Stimulated activated CD8-positive, alpha-beta memory T cell treated with anti-CD3 and anti-CD28 coated beads, Interleukin-15, amount 100 ng/mL, for 4 hours (primary cell): Measurements from ENCODE around the gene SYTL5.

ENCODE experiments used
- DNase-seq, 2 donors: peaks; one replicate each; pipeline ENCODE4 v3.0.0-alpha.2; 2020; ENCODE audit warnings: low read depth in 2 of 2

Gene SYTL5

DNA sequence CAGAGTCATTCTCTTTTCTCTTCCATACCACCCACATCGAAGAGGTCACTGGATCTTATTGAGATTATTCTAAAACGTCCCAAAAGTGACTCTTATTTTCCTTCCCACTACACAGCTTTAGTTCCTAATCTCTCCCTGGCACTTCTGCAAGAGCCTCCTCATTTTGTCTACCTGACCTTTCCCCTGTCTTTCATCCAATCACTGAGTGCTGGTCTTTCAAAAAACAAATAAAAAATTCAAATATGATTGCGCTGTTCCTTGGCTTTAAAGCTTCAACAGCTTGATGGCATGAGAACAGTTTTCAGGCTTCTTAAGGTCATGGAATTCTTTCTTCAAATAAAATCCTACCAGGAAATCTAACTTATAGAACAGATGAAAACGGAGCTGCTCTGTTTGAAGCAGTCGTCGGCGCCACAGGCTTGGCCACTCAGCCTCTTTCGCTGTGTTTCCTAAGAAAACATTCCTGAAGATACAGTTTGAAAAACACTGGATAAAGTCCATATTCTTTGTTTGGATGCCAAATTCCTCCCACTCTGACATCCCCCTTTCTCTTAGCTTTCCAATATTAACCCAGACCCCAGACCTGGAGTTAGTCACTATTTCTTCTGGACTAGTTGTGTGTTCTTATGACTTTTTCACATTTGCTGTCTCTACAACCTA, 12.5 kb downstream of the SYTL5 start:
- no peak for DNase-seq

DNA sequence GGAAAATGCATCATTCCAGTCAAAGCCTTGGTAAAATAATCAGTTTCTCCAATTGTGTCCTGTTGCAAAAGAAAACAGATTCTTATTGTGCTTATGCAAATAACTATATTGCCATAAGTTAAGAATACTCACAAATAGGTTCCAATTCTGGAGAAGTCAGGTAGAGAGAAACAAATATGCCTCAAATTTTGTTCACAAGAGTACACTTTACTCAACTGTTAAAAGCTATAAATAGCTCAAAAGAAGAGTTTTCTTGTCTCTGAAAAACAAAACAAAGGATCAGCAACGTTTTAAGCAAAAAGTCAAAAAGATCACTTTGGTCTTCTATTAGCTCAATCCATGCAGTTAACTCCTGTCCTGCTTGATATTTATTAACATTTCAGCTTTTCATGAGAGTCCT, 21.9 kb downstream of the SYTL5 start:
- DNase-seq, result no peak

DNA sequence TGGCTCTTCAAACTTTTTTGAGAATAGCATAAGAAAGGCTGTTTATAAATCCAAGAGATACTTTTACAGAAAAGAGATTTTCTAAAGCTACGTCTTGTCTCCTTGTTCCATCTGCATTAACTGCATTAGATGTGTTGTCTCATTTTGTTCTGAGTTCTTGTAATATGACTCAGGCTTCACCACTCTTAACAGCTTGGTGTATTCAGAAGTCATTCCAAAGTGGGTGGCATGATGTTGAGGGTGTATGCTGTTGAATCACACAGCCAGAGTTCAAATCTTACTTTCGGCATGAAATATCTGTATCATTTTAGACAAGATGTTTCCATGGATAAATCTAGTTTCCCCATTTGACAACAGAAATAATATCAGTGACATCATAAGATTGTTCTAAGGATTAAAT, 30.1 kb downstream of the SYTL5 start:
- no peak for DNase-seq

DNA sequence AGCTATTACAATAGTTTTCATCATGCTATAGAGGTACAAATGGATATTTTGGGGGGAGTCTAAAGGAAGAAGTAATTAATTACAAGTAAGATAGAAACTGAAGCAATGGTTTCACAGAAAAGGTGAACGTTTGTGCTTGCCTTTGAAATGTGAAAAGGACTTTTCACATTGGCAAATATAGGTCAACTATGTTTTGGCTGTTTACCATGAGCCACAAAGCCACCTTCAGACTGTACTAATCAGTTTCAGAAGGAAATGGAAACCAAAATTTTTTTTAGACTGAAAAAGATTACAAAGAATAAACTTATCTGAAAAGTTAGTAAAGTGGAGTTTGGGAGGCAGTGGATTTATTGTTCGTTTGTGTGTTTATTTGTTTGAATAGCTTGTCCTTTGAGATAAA, 32.1 kb downstream of the SYTL5 start:
- DNase-seq, result no peak

DNA sequence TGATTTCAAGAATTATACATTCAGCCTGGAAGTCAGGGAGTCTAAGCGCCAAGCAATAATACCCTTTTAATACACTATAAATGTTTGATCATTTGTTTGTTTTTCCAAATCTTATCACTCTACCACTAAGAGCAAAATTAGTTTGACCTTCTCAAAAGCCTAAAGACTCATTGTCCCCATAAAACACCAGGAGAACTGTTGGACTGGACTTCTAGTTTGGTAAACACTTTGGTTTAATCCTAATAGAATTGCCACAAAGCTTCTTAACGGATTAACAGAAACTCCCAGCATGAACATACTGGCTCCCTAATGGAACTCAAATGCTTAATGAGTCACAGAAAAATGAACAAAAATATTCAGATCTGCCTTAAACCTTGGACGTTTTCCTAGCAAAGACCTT, 34.9 kb downstream of the SYTL5 start:
- DNase-seq, result no peak

DNA sequence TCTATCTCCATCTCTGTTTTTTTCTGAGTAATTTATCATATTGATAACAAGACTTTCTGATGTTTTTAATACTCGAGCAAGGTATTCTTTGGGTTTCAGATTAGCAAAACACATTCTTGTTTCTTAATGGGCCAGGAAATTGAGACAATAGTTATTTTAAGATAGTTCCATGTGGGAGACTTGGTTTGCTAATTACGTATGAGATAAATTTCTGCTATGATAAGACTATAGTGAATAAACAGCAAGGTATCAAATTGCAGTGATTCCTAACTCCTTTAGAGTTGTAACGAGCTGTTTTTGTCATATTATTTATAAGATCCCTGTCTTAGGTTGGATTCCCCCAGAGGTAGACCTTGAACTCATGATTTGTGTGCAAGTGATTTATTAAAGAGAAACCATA, 38.3 kb downstream of the SYTL5 start:
- DNase-seq, result no peak

DNA sequence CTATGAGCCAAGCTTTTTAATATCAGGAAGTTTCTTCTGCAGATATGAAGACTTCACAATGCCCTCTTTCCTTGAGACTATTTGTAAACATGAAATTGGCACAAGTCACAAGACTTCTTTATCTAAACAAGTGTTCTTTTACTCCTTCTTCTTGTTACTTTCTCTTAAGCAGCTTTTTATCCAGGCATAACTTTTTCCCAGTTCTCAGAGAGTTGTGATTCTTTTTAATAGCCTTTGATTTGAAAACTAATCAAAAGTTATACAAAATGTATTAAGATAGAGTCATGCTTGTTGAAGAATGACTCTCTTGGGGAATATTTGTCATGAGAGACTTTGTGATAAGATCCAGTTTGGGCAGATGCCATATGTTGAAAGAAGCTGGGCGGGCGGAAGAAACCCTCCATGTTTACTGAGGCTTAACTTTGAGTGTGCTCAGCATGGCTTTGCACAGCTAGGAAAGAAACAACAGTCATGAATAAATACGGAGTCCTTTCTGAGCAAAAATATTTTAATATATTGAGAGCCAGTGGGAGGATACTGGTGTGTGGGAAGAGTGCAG, 39.3 kb downstream of the SYTL5 start:
- no peak for DNase-seq

DNA sequence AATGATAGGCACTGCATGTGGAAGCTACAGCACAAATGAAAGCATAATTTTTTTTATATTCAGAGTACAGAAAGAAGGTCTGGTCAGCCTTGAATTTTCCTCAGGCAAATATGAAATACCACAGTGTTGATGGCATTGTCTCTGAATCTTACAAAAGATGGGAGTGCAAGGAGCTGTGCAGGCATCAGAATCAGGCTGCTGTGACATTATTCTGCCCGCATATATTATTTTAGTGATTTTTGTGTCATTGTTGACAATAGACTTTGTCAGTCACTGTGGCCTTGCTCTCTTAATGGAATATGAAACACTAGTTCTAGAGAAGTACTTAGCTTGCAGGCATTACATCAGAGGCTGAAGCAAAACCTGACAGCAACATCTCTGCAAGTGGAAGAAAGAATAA, 42.5 kb downstream of the SYTL5 start:
- DNase-seq, result no peak

DNA sequence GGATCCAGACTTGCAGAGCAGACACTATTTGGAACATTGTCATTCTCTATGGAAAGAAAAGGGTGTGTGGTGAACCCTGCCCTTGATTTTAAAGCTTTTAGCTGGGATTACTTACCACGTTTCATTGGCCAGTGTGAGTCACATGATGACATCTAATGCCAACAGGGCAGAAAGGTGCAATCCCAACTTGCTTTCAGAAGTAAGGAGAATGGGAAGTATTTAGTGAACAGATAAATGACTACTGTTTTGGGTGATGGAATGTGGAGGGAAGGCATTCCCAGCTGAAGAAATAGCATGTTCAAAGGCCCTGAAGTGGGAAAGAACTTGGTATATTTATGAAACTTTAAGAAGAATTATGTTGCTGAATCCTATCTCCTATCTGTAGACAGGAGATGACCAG, 44.5 kb downstream of the SYTL5 start:
- no peak for DNase-seq

DNA sequence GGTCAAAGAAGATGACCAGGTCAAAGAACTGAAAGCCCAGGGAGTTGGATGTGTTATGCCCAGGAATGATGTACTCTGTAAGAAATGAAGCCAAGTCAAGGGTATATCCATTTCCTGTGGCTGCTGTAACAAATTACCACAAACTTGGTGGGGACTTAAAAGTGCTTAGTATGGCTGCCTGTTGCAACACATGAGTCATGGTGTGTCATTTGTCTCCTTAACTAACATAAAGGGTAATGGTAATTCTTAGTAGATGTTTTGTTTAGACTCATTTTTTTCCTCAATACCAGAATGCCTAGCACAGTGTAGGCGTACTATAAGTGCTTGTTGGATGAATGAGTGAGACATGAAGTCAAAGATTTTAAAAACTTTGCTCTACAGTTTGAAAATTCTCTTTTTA, 45.7 kb downstream of the SYTL5 start:
- no peak for DNase-seq

DNA sequence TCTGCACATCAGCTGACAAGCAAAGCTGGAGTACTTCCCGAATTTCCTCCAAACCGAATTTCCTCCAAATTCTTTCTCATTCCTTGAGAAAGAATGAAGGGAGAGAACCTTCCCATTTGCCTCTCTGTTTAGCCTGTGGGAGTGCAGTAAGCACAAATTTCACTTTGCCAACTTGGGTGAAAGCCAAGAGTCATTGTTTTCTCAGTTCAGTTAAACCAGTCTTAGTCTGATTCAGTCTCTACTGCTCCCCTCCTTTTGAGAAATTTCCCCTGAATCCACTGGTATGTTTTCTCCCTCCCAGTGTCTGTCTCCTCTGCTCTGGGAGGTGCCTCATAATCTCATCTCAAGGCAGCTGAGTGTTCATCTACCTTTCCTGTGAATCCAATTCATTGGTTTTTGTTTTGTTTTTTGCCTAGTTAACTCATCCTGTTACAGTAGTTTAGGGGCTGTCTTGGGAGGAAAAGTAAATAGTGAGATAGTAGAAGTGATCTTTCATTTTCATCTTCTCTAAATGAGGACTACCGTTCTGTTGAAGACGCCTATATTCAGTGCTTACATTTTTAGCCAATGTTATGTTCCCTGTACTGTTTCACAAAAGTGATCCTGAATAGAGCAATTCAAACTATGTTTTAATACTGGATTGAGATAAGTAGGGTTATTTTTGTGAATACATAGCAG, 49.0 kb downstream of the SYTL5 start:
- DNase-seq, result no peak

DNA sequence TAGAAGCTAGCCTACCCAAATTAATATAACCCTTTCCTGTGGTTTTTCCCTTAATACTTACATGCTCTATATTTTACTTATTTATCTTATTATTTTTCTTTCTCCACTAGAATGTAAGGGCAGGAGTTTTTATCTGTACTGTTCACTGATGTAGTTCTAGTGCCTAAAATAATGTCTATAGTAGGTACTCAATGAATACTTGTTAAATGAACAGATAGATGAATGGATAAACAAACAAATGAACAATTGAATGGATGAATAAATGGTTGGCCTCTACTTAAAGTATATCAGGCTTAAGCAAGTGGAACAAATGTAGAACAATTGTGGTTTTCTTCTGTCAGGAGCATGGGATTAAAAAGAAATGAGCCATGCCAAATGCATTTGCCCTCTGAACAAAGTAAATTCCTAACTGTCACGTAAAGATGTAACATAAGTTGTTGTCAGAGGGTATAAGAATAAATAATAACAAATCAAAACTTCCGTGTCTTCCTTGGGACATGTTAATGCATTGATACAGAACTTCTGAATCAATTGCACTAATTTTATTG, 54.1 kb downstream of the SYTL5 start:
- DNase-seq, result no peak

DNA sequence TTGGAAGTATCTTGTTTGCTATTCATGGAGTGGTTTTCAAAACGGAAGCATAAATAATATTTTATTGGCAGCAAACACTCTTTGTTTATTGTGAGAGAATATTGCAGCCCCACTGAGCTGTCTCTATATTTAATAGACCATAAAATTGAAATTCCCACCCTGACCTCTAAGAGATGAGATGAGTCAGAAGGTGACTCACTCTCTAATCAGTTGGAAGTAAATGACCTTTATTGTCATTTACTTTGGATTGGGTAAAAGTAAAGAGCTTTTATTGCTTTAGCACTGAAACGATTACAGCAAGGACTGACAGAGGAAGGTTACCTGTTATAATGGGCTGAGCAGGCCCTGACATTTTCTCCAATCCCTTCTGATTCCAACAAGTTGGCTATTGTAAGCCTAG, 55.0 kb downstream of the SYTL5 start:
- no peak for DNase-seq

DNA sequence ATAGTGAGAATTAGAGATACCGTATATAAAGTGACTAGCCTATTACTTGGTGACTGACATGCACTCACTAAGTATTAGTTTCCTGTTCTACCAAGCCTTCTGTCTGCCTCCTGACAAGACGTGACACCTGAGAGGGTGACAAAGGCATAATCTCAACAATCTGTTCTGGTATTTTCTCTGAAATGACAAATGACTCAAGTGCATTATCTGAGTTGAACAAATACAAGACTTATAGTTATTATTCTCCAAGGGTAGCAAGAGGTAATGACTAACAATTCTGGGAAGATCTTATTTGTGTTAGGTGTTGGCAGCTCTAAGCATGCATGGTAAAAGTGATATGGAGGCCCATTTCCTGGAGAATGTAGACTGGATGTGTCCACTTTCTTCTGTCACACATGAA, 60.6 kb downstream of the SYTL5 start:
- DNase-seq, result no peak

DNA sequence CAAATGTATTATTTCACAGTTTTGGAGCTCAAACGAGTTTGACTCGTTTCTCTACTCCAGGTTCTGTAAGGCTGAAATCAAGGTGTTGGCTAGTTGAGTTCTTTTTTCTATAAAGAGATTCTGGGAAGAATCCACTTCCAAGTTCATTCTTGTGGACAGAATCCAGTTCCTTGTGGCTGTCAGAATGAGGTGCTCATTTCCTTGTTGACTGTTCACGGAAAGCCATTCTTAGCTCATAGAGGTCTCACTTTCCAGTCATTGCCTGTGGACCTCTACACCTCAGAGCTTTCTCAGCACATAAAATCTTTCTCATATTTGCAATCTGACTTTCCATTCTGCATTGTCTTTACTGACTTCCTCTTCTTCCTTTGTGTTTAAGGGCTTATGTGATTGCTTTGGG, 62.9 kb downstream of the SYTL5 start:
- DNase-seq, result no peak

DNA sequence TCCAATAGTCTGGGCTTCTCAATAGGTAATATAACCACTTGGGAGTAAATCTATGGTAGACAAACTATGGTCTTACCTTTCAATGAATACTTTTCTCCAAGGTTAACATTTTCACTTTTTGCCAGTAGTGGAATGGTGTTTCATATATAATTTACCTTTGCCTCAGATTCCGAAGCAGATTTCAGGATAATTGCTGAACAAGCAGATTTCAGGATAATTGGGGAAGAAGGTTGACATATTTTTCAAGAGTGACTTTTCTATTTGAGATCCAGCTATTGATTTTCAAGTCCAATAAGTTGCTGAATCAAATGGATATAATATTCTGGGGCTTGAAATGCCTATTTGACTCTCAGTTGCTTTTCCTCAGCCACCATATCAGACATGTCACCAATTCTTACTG, 63.6 kb downstream of the SYTL5 start:
- DNase-seq, result no peak

DNA sequence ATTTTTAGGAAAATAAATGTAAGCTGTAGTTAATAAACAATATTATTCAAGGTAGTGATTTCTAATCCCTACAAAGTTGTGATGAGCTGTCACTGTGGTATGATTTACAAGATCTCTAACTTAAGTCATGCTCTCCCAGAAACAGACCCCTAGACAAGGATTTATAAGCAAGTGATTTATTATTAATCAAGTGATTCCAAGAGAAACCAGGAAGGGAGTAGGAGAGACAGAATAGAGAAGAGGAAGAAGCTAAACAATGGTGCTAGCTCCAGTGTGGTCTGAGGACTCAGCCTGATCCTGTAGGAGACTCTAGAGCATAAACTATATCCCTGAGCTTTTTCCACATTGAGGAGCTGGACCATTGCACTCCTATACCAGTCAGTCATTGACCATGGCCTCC, 73.1 kb downstream of the SYTL5 start:
- DNase-seq, result no peak

DNA sequence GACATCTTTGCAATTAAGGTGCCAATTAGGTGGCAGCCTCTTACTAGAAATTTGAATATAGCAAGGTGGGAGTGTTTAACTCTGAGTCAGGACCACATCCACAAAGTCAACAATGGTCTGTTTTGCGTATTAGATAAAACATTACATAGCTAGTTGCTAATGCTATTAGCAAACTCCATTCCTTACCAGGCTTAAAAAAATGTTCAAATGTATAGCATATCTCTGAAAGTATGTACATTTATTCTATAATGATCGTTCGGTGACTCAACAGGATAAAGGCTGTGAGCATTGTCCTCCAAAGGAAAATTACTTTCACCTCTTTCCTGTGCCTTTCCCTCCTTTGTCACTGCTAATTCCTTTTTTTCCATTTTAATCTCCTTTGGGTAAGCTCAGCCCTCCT, 74.5 kb downstream of the SYTL5 start:
- no peak for DNase-seq

DNA sequence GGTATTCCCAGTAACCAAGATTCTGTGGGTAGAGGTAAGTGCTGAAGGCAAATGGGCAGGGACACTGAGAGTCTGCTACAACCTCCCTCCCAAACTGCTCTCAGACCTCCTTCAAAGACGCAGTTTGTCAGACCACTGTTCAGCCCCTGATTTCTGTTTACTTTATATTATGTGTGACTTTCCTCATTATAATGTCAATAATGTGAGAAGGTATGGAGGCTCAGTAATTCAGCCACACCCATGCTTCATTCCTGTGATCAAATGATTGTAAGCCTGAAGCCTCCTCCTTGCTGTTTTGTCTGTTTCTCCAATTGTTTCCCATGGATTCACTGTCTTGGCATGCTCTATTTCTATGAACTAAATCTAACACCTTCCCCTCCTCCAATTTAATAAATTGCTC, 75.6 kb downstream of the SYTL5 start:
- DNase-seq, result no peak

DNA sequence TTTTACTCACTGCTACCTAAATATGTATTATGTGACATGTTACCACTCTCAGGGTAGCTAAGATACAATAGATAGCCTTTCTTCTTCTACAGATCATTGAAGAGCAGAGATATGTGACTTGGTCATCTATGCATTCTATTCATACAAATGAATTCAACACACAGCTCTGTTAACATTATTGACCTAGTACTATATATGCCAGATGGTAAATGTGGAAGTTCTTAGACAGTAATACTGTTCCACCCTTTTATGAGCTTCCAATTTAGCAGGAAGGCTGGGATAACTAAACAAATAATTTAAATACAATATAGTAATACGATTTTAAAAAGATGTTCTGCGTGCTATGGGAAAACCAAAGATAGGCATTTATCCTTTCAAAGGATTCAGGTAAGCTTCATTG, 76.0 kb downstream of the SYTL5 start:
- no peak for DNase-seq

DNA sequence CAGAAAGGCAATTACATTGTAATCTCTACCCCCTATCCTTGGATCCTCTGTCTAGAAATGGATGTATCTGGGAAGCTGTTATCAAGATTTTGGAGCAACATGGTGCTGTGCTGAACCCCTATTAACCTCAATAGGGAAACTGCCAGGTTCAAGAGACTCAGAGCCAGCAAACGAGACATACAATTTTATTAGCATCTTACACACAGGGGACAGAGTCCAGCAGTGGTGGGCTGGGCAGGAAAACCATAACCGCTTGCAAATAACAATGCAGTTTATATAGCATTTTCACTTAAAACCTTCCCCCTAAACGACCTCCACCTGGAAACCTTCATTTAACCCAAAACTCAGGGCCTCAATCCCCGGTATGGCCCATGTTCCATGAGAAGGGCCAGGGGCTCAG, 79.5 kb downstream of the SYTL5 start:
- no peak for DNase-seq

DNA sequence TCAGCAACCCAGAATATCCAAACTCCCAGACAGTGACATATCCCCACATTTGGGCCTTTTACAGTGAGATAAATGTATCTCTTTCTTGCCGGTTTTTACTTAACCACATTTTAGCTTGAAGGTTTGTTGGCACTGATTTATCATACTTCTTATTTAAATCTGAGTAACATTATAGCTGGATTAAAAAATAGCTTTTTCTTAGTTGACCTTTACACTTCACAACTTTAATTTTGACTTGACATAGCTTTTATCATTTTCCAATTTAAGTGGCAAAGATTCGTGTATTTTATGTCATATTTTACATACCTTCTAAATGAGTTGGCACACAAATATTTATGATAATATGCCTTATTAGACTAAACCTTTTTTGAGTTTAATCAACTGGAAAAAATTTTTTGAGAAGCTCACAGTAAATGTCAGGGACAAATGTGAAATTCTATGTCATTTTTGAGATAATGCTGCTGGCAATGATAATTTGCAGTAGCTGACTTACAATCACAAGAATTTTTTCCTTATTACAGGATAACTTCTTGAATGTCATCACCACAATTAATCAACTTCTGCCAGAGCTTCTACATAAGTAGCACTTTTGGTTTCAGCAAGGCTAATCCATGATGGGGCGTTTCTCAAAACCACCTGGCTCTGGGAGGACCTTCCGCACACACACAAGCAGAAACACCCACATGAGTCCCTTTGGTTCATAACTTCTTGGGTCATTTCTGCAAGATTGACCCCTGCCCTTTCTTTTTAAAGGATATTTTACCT, 80.3 kb downstream of the SYTL5 start:
- DNase-seq, result no peak

DNA sequence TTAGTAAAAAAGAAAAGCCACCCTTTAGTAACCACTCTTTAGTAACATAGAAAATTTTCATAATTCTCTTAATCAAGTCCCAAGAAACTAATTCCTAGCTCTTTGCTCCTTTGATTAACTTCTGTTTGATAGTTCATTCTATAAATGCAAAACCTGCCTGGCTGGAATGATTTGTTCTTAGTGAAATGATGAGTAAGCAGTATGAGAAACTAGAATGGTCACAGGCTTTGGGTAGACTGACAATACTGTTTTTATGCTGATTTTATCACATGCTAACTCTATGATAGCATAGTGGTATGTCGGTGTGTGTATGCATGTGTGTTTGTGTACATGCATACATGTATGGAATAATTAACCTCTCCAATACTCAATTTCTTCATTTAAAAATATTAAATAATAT, 81.2 kb downstream of the SYTL5 start:
- DNase-seq, result no peak
